ENCODE measurements around the gene FBXL2. TPM values are rescaled to one million over a fixed set of nuclear protein-coding genes. Genes with fewer than 3 reads are reported as not detected.

The FBXL2 gene
- total RNA-seq, 1 experiment from 2014 or later = 9.8 TPM

DNA sequence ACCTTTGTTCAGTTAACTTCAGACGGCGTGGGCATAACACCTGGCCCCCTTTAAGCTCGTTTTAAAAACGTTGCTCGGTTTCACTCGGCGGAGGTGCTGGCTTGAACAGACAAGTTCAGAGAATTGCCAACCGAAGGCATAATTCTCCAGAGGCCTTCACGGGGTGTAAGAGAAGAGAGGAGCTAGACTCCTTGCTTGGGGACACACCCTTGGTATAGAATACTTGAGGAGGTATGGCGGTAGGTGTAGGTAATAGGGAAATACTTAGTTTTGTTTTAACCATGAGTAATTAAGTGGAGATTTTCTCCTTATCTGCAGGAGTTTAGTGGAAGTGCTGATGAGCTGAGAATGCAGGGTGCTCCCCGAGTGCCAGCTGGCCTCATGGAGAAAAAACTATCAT is 921 bp downstream of the FBXL2 start:
- ChIA-PET POLR2A (interaction anchor here (0.5 to 3.1 kb wide), 20 partner anchors 13 to 163 kb away, joined by 3 to 34 read pairs (median 4); no protein-coding TSS in a partner anchor), CTCF (interaction anchor here (0.6 to 2.5 kb wide), 6 partner anchors 9 to 422 kb away, joined by 3 to 9 read pairs (median 4); no protein-coding TSS in a partner anchor)
- intact Hi-C loops (cut with micrococcal nuclease) = loop anchor here (1.0 to 5.0 kb wide), 2 partner anchors 79 to 95 kb away; no protein-coding TSS in a partner anchor
- H3K27ac Mint-ChIP-seq (ENCODE audit: low read depth, unreplicated experiment) = peak overlapping the region; percentile 85
- H3K36me3 Mint-ChIP-seq (ENCODE audit: insufficient read depth, unreplicated experiment) = peaks cover 8% of the 10 kb centered on the region
- peak; percentile 37 for DNase-seq (ENCODE audit: unreplicated experiment)
- BruUV-seq (replicated peaks) = TSS peak; percentile 43
- peaks cover 11% of the 10 kb centered on the region for H3K4me1 Mint-ChIP-seq (ENCODE audit: insufficient read depth, unreplicated experiment)
- TF ChIP-seq, protein P1, sequence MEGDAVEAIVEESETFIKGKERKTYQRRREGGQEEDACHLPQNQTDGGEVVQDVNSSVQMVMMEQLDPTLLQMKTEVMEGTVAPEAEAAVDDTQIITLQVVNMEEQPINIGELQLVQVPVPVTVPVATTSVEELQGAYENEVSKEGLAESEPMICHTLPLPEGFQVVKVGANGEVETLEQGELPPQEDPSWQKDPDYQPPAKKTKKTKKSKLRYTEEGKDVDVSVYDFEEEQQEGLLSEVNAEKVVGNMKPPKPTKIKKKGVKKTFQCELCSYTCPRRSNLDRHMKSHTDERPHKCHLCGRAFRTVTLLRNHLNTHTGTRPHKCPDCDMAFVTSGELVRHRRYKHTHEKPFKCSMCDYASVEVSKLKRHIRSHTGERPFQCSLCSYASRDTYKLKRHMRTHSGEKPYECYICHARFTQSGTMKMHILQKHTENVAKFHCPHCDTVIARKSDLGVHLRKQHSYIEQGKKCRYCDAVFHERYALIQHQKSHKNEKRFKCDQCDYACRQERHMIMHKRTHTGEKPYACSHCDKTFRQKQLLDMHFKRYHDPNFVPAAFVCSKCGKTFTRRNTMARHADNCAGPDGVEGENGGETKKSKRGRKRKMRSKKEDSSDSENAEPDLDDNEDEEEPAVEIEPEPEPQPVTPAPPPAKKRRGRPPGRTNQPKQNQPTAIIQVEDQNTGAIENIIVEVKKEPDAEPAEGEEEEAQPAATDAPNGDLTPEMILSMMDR (IDR thresholded peaks at IDR 0.05; ENCODE audit: unreplicated experiment) = no peak
- no peaks in the 10 kb centered on the region for H3K9me3 Mint-ChIP-seq (ENCODE audit: unreplicated experiment)
- no peaks in the 10 kb centered on the region for H3K27me3 Mint-ChIP-seq (ENCODE audit: insufficient read depth, unreplicated experiment)
- peak overlapping the region; percentile 75 for H3K4me3 Mint-ChIP-seq (ENCODE audit: unreplicated experiment)

DNA sequence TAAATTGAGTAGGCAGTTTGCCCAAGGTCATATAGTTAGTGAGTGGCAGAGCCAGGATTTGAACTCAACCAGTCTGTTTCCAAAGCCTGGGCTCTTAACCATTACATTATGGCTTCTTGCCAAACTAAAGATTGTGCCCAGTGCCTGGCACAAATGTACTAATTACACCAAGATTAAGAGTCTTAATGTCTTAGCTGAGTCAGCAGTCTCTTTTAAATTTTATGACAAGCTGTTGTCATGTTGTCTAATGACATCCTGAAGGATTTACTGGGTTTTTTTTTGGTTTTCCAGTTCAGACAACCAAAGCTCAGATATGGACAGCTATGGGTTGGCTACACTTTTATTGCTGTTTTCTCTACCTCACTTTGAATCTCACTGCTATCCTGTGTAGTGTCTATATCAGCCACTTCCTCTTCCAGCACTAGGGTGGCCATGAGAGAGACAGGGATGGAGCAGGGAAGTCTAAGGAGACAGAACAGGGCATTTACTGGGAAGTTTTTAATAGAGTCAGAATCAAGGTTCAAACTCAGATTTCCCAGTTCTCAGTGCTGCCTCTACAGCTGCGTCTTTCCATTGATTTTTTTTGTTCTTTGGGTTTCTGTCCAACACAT is 10.5 kb downstream of the FBXL2 start:
- BruUV-seq (replicated peaks) = no TSS peak
- Mint-ChIP-seq H3K4me1 (ENCODE audit: insufficient read depth, unreplicated experiment) (no peaks in the 10 kb centered on the region), H3K4me3 (ENCODE audit: unreplicated experiment) (no peak overlapping the region), H3K27me3 (ENCODE audit: insufficient read depth, unreplicated experiment) (no peaks in the 10 kb centered on the region), H3K27ac (ENCODE audit: low read depth, unreplicated experiment) (no peak overlapping the region), H3K36me3 (ENCODE audit: insufficient read depth, unreplicated experiment) (no peaks in the 10 kb centered on the region), H3K9me3 (ENCODE audit: unreplicated experiment) (peaks cover 15% of the 10 kb centered on the region)
- ChIA-PET POLR2A (interaction anchor here (0.8 kb wide), 1 partner anchor 8 kb away, joined by 3 read pairs; no protein-coding TSS in a partner anchor), CTCF (interaction anchor here (0.6 to 1.2 kb wide), 2 partner anchors 10 to 254 kb away, joined by 3 read pairs; no protein-coding TSS in a partner anchor)
- intact Hi-C loops (cut with micrococcal nuclease) = no loop called here
- TF ChIP-seq, protein P1 (IDR thresholded peaks at IDR 0.05; ENCODE audit: unreplicated experiment) = no peak
- DNase-seq (ENCODE audit: unreplicated experiment) = no peak

DNA sequence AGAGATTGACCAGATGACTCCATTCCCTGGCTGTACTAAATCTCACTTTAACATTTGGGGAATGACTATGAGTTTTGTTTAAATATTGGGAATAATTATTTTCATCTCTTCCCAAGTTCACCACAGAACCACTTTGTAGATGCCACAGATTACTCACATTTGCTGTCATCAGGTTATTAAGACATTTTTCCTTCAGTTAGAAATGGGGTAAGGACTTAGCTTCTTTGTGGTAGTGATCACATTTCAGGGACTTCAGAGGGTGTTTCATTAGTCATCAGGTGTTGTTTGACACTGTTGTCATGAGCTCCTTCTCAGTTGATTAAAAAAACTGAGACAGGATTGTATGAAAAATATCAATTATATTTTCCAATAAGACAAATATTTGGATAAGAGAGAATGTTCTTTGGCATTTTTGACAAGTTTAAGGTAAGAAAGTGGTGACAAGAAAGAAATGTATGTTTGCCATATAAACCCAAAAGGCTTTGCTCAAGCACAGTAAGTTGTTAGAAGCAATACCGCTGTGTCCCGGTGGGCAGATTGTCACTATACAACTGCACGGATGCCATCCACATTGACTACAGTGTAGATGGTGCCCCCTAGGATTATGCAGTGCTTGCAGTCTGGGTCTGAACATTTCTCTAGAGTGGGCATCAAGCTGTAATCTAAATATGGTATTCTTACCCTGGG is 22.3 kb downstream of the FBXL2 start:
- Mint-ChIP-seq H3K27ac (ENCODE audit: low read depth, unreplicated experiment) (peak overlapping the region; percentile 94), H3K27me3 (ENCODE audit: insufficient read depth, unreplicated experiment) (no peaks in the 10 kb centered on the region), H3K4me3 (ENCODE audit: unreplicated experiment) (no peak overlapping the region), H3K9me3 (ENCODE audit: unreplicated experiment) (no peaks in the 10 kb centered on the region), H3K36me3 (ENCODE audit: insufficient read depth, unreplicated experiment) (peaks cover 6% of the 10 kb centered on the region), H3K4me1 (ENCODE audit: insufficient read depth, unreplicated experiment) (peaks cover 19% of the 10 kb centered on the region)
- TF ChIP-seq, protein P1 (IDR thresholded peaks at IDR 0.05; ENCODE audit: unreplicated experiment) = no peak
- intact Hi-C loops (cut with micrococcal nuclease) = no loop called here
- TSS peak; percentile 66 for BruUV-seq (replicated peaks)
- DNase-seq (ENCODE audit: unreplicated experiment) = peak; percentile 32
- ChIA-PET POLR2A (interaction anchor here (0.6 to 4.0 kb wide), 11 partner anchors 8 to 131 kb away, joined by 3 to 34 read pairs (median 3); partner anchors contain the start of gene FBXL2), CTCF (interaction anchor here (0.6 to 2.3 kb wide), 6 partner anchors 10 to 549 kb away, joined by 3 to 7 read pairs (median 4); no protein-coding TSS in a partner anchor)

DNA sequence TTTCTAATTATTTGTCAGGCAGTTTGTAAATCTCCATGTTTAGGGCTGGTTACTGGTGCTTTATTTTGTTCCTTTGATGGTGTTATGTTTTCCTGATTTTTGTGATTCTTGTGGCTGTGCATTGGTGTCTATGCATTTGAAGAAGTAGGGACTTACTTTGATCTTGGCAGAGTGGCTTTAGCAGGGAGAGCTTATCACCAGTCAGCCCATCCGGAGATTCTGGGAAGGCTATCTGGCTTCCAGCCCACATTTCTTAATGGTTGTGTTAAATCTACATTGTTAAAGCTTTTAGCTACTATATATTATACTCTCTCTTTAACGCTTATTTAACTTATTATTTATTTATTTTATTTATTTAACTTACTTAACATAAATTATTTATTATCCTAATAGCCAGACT is 35.1 kb downstream of the FBXL2 start:
- Mint-ChIP-seq H3K27me3 (ENCODE audit: insufficient read depth, unreplicated experiment) (no peaks in the 10 kb centered on the region), H3K36me3 (ENCODE audit: insufficient read depth, unreplicated experiment) (peaks cover 6% of the 10 kb centered on the region), H3K4me3 (ENCODE audit: unreplicated experiment) (no peak overlapping the region), H3K9me3 (ENCODE audit: unreplicated experiment) (no peaks in the 10 kb centered on the region), H3K4me1 (ENCODE audit: insufficient read depth, unreplicated experiment) (peaks cover 12% of the 10 kb centered on the region), H3K27ac (ENCODE audit: low read depth, unreplicated experiment) (no peak overlapping the region)
- POLR2A ChIA-PET = no interaction called here
- CTCF ChIA-PET = interaction anchor here (0.6 kb wide), 1 partner anchor 42 kb away, joined by 3 read pairs; no protein-coding TSS in a partner anchor
- intact Hi-C loops (cut with micrococcal nuclease) = no loop called here
- no peak for DNase-seq (ENCODE audit: unreplicated experiment)
- no TSS peak for BruUV-seq (replicated peaks)
- TF ChIP-seq, protein P1 (IDR thresholded peaks at IDR 0.05; ENCODE audit: unreplicated experiment) = no peak
